Measurements from ENCODE around the gene MX2. TPM values are rescaled to one million over a fixed set of nuclear protein-coding genes. Genes with fewer than 3 reads are reported as not detected.

Gene MX2
- total and polyA plus RNA-seq, 2 donors, result 32.0 to 33.0 TPM

DNA sequence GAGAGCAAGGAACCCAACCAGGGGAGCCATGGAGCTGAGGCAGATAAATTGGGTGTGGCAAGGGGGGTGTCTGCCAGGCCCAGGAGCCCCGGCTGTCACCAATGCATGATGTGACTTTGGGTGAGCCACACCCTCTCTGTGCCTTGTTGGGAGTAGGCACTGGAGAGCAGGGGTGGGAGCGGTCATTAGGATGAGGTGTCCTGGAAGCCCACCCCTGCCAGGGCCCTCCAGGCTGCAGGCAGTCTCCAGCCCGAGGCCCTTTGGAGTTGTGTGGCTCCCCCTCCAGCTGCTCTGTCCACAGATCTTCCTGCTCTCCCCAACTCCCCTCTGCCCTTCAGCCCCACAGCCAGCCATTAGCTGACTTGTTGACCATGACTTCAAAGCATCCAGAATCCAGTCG is 11.4 kb downstream of the MX2 start:
- 62% methylated on average over 4 of the region's 4 CpGs for WGBS

DNA sequence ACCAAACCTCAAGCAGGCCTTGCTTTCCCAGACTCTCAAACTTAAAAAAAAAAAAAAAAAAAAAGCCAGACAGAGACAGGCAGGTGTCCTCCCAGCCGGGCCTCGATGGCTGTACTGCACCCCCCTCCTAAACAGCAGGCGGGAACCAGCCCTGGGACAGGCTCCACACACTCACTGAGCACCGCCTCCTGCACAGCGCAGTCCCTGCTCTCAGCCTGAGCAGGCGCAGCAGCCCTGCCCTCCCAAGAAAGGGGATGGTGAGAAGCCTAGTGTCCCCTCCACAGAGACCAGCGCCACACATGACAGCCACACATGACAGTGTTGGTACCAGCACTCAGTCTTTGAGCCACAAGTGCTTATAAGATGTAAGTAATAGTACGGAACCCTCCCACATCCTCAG is 11.9 kb downstream of the MX2 start:
- H3K36me3 ChIP-seq (ENCODE audit: control insufficient read depth in 2 of 2, insufficient read depth in 2 of 2, low read length in 1 of 2), result peaks cover 10 to 15% of the 10 kb centered on the region in 2 donors
- H3K9me3 ChIP-seq (ENCODE audit: control insufficient read depth in 2 of 2, insufficient read depth in 1 of 2, low read length in 1 of 2), result peaks cover 0 to 4% of the 10 kb centered on the region in 2 donors
- H3K27ac ChIP-seq (ENCODE audit: low read depth in 1 of 2, low read length in 1 of 2), result peak overlapping the region in 1 of 2 donors; percentile 82
- H3K4me3 ChIP-seq (ENCODE audit: low read length in 2 of 2), result no peak overlapping the region
- peak in 4 of 9 donors; percentile 48 to 74 (median 60) for DNase-seq (ENCODE audit: low read depth in 6 of 9, low spot score in 9 of 9)
- WGBS, result 35% methylated on average over 8 of the region's 8 CpGs
- H3K4me1 ChIP-seq (ENCODE audit: control insufficient read depth in 2 of 2, insufficient read depth in 2 of 2, low read length in 2 of 2), result peaks cover 66 to 90% of the 10 kb centered on the region in 2 donors
- no peaks in the 10 kb centered on the region for H3K27me3 ChIP-seq (ENCODE audit: control insufficient read depth in 2 of 2, insufficient read depth in 1 of 2, low read length in 1 of 2)

More for the DNA sequence above, 11.4 kb downstream of the MX2 start:
- H3K36me3 ChIP-seq (ENCODE audit: control insufficient read depth in 2 of 2, insufficient read depth in 2 of 2, low read length in 1 of 2), result peaks cover 10 to 14% of the 10 kb centered on the region in 2 donors
- no peak for DNase-seq (ENCODE audit: low read depth in 6 of 9, low spot score in 9 of 9)
- H3K4me3 ChIP-seq (ENCODE audit: low read length in 2 of 2), result peak overlapping the region in 1 of 2 donors; percentile 28
- no peaks in the 10 kb centered on the region for H3K27me3 ChIP-seq (ENCODE audit: control insufficient read depth in 2 of 2, insufficient read depth in 1 of 2, low read length in 1 of 2)
- H3K27ac ChIP-seq (ENCODE audit: low read depth in 1 of 2, low read length in 1 of 2), result peak overlapping the region; percentile 46 to 82
- peaks cover 0 to 4% of the 10 kb centered on the region in 2 donors for H3K9me3 ChIP-seq (ENCODE audit: control insufficient read depth in 2 of 2, insufficient read depth in 1 of 2, low read length in 1 of 2)
- peaks cover 67 to 91% of the 10 kb centered on the region in 2 donors for H3K4me1 ChIP-seq (ENCODE audit: control insufficient read depth in 2 of 2, insufficient read depth in 2 of 2, low read length in 2 of 2)

DNA sequence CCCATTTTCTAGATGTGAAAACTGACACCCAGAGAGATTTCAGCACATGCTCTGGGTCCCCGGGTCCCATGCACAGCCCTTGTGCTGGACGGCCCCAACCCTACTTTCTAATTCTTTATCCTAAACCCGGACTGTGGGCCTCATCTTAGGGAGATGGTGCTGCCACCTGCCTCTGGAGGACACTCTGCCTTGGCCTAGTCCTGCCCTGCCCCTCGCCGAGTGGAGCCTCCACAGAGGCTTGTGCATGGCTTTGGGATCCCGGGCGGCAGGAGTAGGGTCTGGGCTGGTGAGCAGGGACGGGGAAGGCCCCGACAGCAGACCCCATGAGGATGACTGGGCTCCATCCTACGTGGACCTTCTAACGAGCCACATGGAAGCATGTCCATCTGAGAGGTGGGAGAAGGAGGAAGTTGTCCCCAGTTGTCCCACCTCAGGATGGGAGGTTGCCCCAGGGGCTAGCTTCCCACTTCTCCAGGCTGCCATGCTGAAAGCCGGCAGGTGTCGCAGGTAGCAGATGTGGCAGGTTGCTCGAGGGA is 12.4 kb downstream of the MX2 start:
- H3K4me3 ChIP-seq (ENCODE audit: low read length in 2 of 2), result no peak overlapping the region
- WGBS, result 98% methylated on average over 14 of the region's 14 CpGs
- DNase-seq (ENCODE audit: low read depth in 6 of 9, low spot score in 9 of 9), result no peak
- H3K36me3 ChIP-seq (ENCODE audit: control insufficient read depth in 2 of 2, insufficient read depth in 2 of 2, low read length in 1 of 2), result peaks cover 15 to 20% of the 10 kb centered on the region in 2 donors
- H3K27me3 ChIP-seq (ENCODE audit: control insufficient read depth in 2 of 2, insufficient read depth in 1 of 2, low read length in 1 of 2), result no peaks in the 10 kb centered on the region
- H3K4me1 ChIP-seq (ENCODE audit: control insufficient read depth in 2 of 2, insufficient read depth in 2 of 2, low read length in 2 of 2), result peaks cover 64 to 90% of the 10 kb centered on the region in 2 donors
- peak overlapping the region in 1 of 2 donors; percentile 59 for H3K27ac ChIP-seq (ENCODE audit: low read depth in 1 of 2, low read length in 1 of 2)
- peaks cover 0 to 3% of the 10 kb centered on the region in 2 donors for H3K9me3 ChIP-seq (ENCODE audit: control insufficient read depth in 2 of 2, insufficient read depth in 1 of 2, low read length in 1 of 2)

DNA sequence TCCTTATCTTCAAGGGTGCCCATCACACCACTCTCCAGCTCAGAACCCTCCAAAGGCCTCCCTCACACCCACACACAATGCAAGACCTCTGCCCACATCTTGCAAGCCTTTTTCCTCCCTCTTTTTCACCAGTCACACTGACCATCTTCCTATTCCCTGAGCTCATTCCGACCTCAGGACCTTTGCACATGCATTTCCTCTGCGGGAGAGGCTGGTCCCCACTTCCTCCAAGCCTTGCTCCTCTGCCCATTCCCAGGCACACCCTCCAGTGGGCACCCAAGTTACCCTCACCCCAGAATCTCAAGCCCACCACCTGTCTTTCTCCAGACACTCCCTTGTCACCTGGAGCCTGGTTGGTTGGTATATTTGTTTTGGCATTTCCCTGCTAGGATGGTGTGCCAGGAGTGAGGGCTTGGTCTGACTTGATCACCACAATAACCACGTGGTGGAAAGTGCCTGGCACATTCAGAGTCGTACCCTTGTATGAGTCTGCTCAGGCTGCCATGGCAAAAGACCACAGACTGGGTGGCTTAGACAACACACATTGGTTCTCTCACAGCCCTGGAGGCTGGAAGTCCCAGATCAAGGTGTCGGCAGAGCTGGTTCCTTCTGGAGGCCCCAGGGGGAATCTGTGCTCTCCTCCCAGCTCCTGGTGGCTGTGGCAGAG is 13.2 kb downstream of the MX2 start:
- Histone ChIP-seq H3K27ac (ENCODE audit: low read depth in 1 of 2, low read length in 1 of 2) (peak overlapping the region in 1 of 2 donors; percentile 45), H3K4me1 (ENCODE audit: control insufficient read depth in 2 of 2, insufficient read depth in 2 of 2, low read length in 2 of 2) (peaks cover 63 to 91% of the 10 kb centered on the region in 2 donors), H3K36me3 (ENCODE audit: control insufficient read depth in 2 of 2, insufficient read depth in 2 of 2, low read length in 1 of 2) (peaks cover 22 to 28% of the 10 kb centered on the region in 2 donors), H3K27me3 (ENCODE audit: control insufficient read depth in 2 of 2, insufficient read depth in 1 of 2, low read length in 1 of 2) (no peaks in the 10 kb centered on the region), H3K4me3 (ENCODE audit: low read length in 2 of 2) (no peak overlapping the region), H3K9me3 (ENCODE audit: control insufficient read depth in 2 of 2, insufficient read depth in 1 of 2, low read length in 1 of 2) (no peaks in the 10 kb centered on the region)
- WGBS, result 69% methylated on average over 5 of the region's 5 CpGs
- no peak for DNase-seq (ENCODE audit: low read depth in 6 of 9, low spot score in 9 of 9)

DNA sequence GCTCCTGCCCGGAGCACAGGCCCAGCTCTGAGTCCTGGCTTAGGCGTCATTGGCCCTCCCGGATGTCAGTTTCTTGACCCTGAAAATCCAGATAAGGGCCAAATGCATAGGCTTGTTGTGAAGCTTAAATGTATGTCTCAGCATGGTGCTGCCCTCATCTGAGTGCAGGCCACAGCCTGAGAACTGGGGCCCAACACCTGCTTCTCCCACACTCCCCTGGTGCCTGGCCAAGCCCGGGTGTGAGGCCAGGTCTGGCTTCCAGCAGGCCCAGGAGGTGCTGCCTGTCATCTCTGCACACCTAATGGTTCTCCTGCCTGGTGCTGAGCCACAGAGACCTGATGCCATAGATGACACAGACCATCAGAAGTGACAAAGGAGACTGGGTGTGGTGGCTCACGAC is 14.0 kb downstream of the MX2 start:
- no peak overlapping the region for H3K4me3 ChIP-seq (ENCODE audit: low read length in 2 of 2)
- H3K27ac ChIP-seq (ENCODE audit: low read depth in 1 of 2, low read length in 1 of 2), result no peak overlapping the region
- H3K4me1 ChIP-seq (ENCODE audit: control insufficient read depth in 2 of 2, insufficient read depth in 2 of 2, low read length in 2 of 2), result peaks cover 61 to 91% of the 10 kb centered on the region in 2 donors
- DNase-seq (ENCODE audit: low read depth in 6 of 9, low spot score in 9 of 9), result no peak
- no peaks in the 10 kb centered on the region for H3K27me3 ChIP-seq (ENCODE audit: control insufficient read depth in 2 of 2, insufficient read depth in 1 of 2, low read length in 1 of 2)
- WGBS, result 96% methylated on average over 5 of the region's 5 CpGs
- H3K9me3 ChIP-seq (ENCODE audit: control insufficient read depth in 2 of 2, insufficient read depth in 1 of 2, low read length in 1 of 2), result peaks cover 0 to 4% of the 10 kb centered on the region in 2 donors
- peaks cover 31 to 36% of the 10 kb centered on the region in 2 donors for H3K36me3 ChIP-seq (ENCODE audit: control insufficient read depth in 2 of 2, insufficient read depth in 2 of 2, low read length in 1 of 2)

DNA sequence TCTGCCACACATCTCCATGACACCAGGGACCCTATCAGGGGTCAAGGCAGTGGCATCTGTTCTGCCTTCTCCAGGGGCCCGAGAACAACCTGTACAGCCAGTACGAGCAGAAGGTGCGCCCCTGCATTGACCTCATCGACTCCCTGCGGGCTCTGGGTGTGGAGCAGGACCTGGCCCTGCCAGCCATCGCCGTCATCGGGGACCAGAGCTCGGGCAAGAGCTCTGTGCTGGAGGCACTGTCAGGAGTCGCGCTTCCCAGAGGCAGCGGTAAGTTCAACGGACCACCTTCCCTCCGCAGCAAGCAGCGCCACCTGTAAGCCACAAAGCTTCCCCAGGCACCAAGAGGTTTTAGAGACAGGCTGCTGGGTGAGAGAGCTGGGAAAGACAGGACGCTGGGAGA is 15.9 kb downstream of the MX2 start:
- DNase-seq (ENCODE audit: low read depth in 6 of 9, low spot score in 9 of 9), result peak in 1 of 9 donors; percentile 50
- H3K36me3 ChIP-seq (ENCODE audit: control insufficient read depth in 2 of 2, insufficient read depth in 2 of 2, low read length in 1 of 2), result peaks cover 47 to 52% of the 10 kb centered on the region in 2 donors
- H3K4me1 ChIP-seq (ENCODE audit: control insufficient read depth in 2 of 2, insufficient read depth in 2 of 2, low read length in 2 of 2), result peaks cover 55 to 84% of the 10 kb centered on the region in 2 donors
- H3K27ac ChIP-seq (ENCODE audit: low read depth in 1 of 2, low read length in 1 of 2), result peak overlapping the region in 1 of 2 donors; percentile 83
- H3K4me3 ChIP-seq (ENCODE audit: low read length in 2 of 2), result peak overlapping the region in 1 of 2 donors; percentile 49
- peaks cover 0 to 14% of the 10 kb centered on the region in 2 donors for H3K9me3 ChIP-seq (ENCODE audit: control insufficient read depth in 2 of 2, insufficient read depth in 1 of 2, low read length in 1 of 2)
- WGBS, result 93% methylated on average over 16 of the region's 16 CpGs
- no peaks in the 10 kb centered on the region for H3K27me3 ChIP-seq (ENCODE audit: control insufficient read depth in 2 of 2, insufficient read depth in 1 of 2, low read length in 1 of 2)

DNA sequence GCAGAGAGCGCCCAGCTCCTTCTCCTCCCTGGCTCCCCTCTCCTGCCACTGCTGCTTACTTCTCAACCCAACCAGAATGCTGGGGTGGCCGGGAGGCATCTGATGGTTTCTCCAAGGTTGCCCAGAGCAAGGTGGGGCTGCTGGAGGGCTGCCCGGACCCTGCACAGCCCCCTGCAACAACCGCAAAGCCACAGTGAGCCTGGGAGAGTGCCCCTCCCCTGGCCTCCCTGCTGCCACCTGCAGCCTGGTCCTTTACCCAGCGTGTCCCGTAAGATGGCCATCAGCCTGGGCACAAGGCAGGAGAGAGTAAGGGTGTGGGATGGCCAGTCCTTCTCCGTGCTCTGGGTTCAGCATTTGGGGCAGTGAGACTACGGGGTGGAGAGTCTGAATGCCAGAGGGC is 17.0 kb downstream of the MX2 start:
- DNase-seq (ENCODE audit: low read depth in 6 of 9, low spot score in 9 of 9), result no peak
- H3K27ac ChIP-seq (ENCODE audit: low read depth in 1 of 2, low read length in 1 of 2), result peak overlapping the region in 1 of 2 donors; percentile 83
- WGBS, result 77% methylated on average over 8 of the region's 8 CpGs
- H3K36me3 ChIP-seq (ENCODE audit: control insufficient read depth in 2 of 2, insufficient read depth in 2 of 2, low read length in 1 of 2), result peaks cover 57 to 64% of the 10 kb centered on the region in 2 donors
- no peaks in the 10 kb centered on the region for H3K27me3 ChIP-seq (ENCODE audit: control insufficient read depth in 2 of 2, insufficient read depth in 1 of 2, low read length in 1 of 2)
- H3K4me1 ChIP-seq (ENCODE audit: control insufficient read depth in 2 of 2, insufficient read depth in 2 of 2, low read length in 2 of 2), result peaks cover 45 to 72% of the 10 kb centered on the region in 2 donors
- peak overlapping the region in 1 of 2 donors; percentile 49 for H3K4me3 ChIP-seq (ENCODE audit: low read length in 2 of 2)
- peaks cover 0 to 17% of the 10 kb centered on the region in 2 donors for H3K9me3 ChIP-seq (ENCODE audit: control insufficient read depth in 2 of 2, insufficient read depth in 1 of 2, low read length in 1 of 2)

DNA sequence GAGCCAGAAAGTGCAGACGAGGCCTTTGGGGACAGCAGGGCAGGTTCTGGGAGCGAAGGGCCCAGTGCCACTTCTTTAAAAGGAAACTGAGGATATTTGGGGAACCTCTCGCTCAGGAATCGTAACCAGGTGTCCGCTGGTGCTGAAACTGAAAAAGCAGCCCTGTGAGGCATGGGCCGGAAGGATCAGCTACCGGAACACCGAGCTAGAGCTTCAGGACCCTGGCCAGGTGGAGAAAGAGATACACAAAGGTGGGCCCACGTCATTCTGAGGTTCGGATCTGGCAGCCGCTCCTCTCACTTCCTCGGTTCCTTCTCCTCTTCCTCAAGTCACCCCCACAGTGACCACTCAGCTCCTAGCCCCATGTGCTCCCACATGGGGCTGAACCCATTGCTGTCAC is 18.1 kb downstream of the MX2 start:
- peaks cover 62 to 71% of the 10 kb centered on the region in 2 donors for H3K36me3 ChIP-seq (ENCODE audit: control insufficient read depth in 2 of 2, insufficient read depth in 2 of 2, low read length in 1 of 2)
- peaks cover 34 to 62% of the 10 kb centered on the region in 2 donors for H3K4me1 ChIP-seq (ENCODE audit: control insufficient read depth in 2 of 2, insufficient read depth in 2 of 2, low read length in 2 of 2)
- H3K9me3 ChIP-seq (ENCODE audit: control insufficient read depth in 2 of 2, insufficient read depth in 1 of 2, low read length in 1 of 2), result peaks cover 0 to 17% of the 10 kb centered on the region in 2 donors
- peak overlapping the region in 1 of 2 donors; percentile 49 for H3K4me3 ChIP-seq (ENCODE audit: low read length in 2 of 2)
- DNase-seq (ENCODE audit: low read depth in 6 of 9, low spot score in 9 of 9), result no peak
- WGBS, result 98% methylated on average over 12 of the region's 12 CpGs
- H3K27me3 ChIP-seq (ENCODE audit: control insufficient read depth in 2 of 2, insufficient read depth in 1 of 2, low read length in 1 of 2), result no peaks in the 10 kb centered on the region
- no peak overlapping the region for H3K27ac ChIP-seq (ENCODE audit: low read depth in 1 of 2, low read length in 1 of 2)

DNA sequence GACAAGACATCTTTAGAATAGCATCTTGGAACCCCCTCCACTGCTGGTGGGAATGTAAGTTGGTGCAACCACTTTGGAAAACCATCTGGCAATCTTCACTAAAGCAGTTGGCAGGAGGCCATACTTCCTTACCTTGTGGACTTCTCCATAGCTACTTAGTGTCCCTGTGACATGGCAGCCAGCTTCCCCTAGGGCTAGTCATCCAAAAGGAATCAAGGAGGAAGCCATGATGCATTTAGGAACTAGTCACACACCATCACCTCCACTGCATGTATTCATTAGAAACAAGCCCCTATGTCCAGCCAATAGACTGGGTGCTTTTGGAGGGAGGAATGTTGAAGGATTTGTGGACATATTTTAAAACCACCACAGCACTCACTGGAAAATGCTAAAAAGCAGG is 19.9 kb downstream of the MX2 start:
- H3K36me3 ChIP-seq (ENCODE audit: control insufficient read depth in 2 of 2, insufficient read depth in 2 of 2, low read length in 1 of 2), result peaks cover 68 to 86% of the 10 kb centered on the region in 2 donors
- no peak overlapping the region for H3K27ac ChIP-seq (ENCODE audit: low read depth in 1 of 2, low read length in 1 of 2)
- peaks cover 0 to 17% of the 10 kb centered on the region in 2 donors for H3K9me3 ChIP-seq (ENCODE audit: control insufficient read depth in 2 of 2, insufficient read depth in 1 of 2, low read length in 1 of 2)
- no peak for DNase-seq (ENCODE audit: low read depth in 6 of 9, low spot score in 9 of 9)
- no peak overlapping the region for H3K4me3 ChIP-seq (ENCODE audit: low read length in 2 of 2)
- H3K27me3 ChIP-seq (ENCODE audit: control insufficient read depth in 2 of 2, insufficient read depth in 1 of 2, low read length in 1 of 2), result no peaks in the 10 kb centered on the region
- H3K4me1 ChIP-seq (ENCODE audit: control insufficient read depth in 2 of 2, insufficient read depth in 2 of 2, low read length in 2 of 2), result peaks cover 22 to 43% of the 10 kb centered on the region in 2 donors
